Activated T-cell treated with anti-CD3 and anti-CD28 coated beads for 48 hours (primary cell): Measurements from ENCODE around the gene SRGAP2C.
"Not testable (repeated sequence)": the region's sequence is repeated elsewhere in the genome, so short reads cannot be mapped to it uniquely, and the experiment has no call there.

Source experiments
- DNase-seq: peaks from one replicate; pipeline ENCODE4 v3.0.0-alpha.2; 2020; ENCODE audit warnings: low read depth

The SRGAP2C gene

GRCh38 chr1:121385162-121385561 is 200.4 kb downstream of the SRGAP2C start:
- not testable (repeated sequence) for DNase-seq

GRCh38 chr1:121385563-121386288 is 201.0 kb downstream of the SRGAP2C start:
- DNase-seq = not testable (repeated sequence)

GRCh38 chr1:121386319-121386948 is 201.7 kb downstream of the SRGAP2C start:
- not testable (repeated sequence) for DNase-seq

GRCh38 chr1:121389895-121390560 is 205.3 kb downstream of the SRGAP2C start:
- DNase-seq = not testable (repeated sequence)

- DNase-seq = not testable (repeated sequence)
These were observed 207.4 kb downstream of the SRGAP2C start for GRCh38 chr1:121392130-121392529.

GRCh38 chr1:121395718-121396201 is 211.0 kb downstream of the SRGAP2C start:
- not testable (repeated sequence) for DNase-seq

- not testable (repeated sequence) for DNase-seq
These were observed 211.7 kb downstream of the SRGAP2C start for GRCh38 chr1:121396335-121397081.

GRCh38 chr1:121397101-121397500 is 212.3 kb downstream of the SRGAP2C start:
- not testable (repeated sequence) for DNase-seq

- not testable (repeated sequence) for DNase-seq
These were observed 214.4 kb downstream of the SRGAP2C start for GRCh38 chr1:121399193-121399592.

GRCh38 chr1:121400108-121400507 is 215.3 kb downstream of the SRGAP2C start:
- DNase-seq = not testable (repeated sequence)

- not testable (repeated sequence) for DNase-seq
These were observed 216.0 kb downstream of the SRGAP2C start for GRCh38 chr1:121400541-121401310.

GRCh38 chr1:121401375-121401955 is 216.7 kb downstream of the SRGAP2C start:
- not testable (repeated sequence) for DNase-seq

- not testable (repeated sequence) for DNase-seq
These were observed 218.5 kb downstream of the SRGAP2C start for GRCh38 chr1:121403254-121403653.

- no peak for DNase-seq
These were observed 223.6 kb downstream of the SRGAP2C start for GRCh38 chr1:121408354-121408753.

GRCh38 chr1:121413821-121414220 is 229.0 kb downstream of the SRGAP2C start:
- no peak for DNase-seq

- no peak for DNase-seq
These were observed 230.1 kb downstream of the SRGAP2C start for GRCh38 chr1:121414905-121415304.

GRCh38 chr1:121417325-121417923 is 232.6 kb downstream of the SRGAP2C start:
- DNase-seq = no peak

GRCh38 chr1:121418369-121419049 is 233.7 kb downstream of the SRGAP2C start:
- no peak for DNase-seq

- DNase-seq = not testable (repeated sequence)
These were observed 234.4 kb downstream of the SRGAP2C start for GRCh38 chr1:121419050-121419615.
